Colonic mucosa (tissue), 4 donors: ENCODE measurements around the gene MAPT. TPM values are rescaled to one million over a fixed set of nuclear protein-coding genes. Genes with fewer than 3 reads are reported as not detected.

Source experiments
- DNase-seq: peaks from one replicate; pipeline ENCODE4 v3.0.0-alpha.2; 2020
- H3K27ac ChIP-seq: fragments of 200-600 bp; one replicate; pipeline ENCODE4 v1.8.0; 2021
- H3K27me3 ChIP-seq: fragments of 200-600 bp; one replicate; pipeline ENCODE4 v1.8.0; 2021
- H3K36me3 ChIP-seq: fragments of 200-600 bp; one replicate; pipeline ENCODE4 v1.8.0; 2021
- H3K4me1 ChIP-seq: fragments of 200-600 bp; one replicate; pipeline ENCODE4 v1.8.0; 2021; ENCODE audit warnings: mild to moderate bottlenecking
- H3K4me3 ChIP-seq: fragments of 200-600 bp; one replicate; pipeline ENCODE4 v1.8.0; 2021
- H3K9ac ChIP-seq, 2 donors: one replicate each; pipeline ENCODE4 v1.7.0; 2013; ENCODE audit warnings: control low read depth in 2 of 2, low read depth in 2 of 2, low read length in 2 of 2
- H3K9me3 ChIP-seq: fragments of 200-600 bp; one replicate; pipeline ENCODE4 v1.8.0; 2021
- intact Hi-C: fragments of 100-400 bp; cut with DNase I; formaldehyde crosslinking; loops from one replicate; pipeline ENCODE4 v1.14.1; 2022
- total RNA-seq, 2 donors: library from RNA; stranded (reverse); fragmentation: NEBNext Ultra II Directional in 1 of 2; extraction: Animal tissue kit (Norgen Biotek cat#: 25700) in 1 of 2; gene quantifications; one replicate each; pipeline ENCODE4 v1.2.1, GENCODE V29; 2021
- TF ChIP-seq, protein P1 (sequence below): fragments of 200-600 bp; IDR thresholded peaks from one replicate; pipeline ENCODE4 v1.8.0; 2022; ENCODE audit warnings: antibody characterized with exemption, mild to moderate bottlenecking
- donor health status: healthy.
- donor health status: DM: no; HTN: no; CAD: no.
- donor health status: DM: no; HTN: no; CAD: no.

The MAPT gene
- total RNA-seq, 2 donors from 2014 or later = 0.37 to 2.9 TPM

DNA sequence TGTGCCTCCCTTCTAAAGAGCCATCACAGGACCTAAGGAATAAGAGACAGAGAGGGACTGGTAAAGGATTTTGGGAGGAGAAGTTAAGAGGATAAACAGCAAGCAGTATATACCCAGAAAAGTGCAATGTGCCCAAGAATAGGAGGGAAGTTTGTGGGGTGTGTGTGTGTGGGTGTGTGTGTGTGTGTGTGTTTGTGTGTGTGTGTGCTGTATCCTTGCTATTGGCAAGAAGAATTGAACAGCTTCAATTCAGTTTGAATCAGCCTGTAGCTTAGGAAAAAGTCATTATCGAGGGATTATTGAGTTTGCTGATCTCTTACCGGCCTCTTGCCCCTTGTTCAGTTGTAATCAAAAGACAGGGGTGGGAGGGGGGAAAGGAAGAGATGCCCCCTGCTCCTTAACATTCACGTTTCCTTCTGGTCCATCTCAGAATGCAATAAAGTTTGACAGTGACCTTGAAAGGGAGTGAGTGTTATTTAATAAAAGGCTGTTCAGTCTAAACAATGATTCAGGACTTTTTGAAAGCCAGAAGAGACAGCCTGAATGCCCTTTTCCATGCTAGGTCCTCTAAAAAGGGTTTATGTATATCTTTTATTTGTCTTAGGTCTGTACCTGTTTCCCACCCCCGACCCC, 23.9 kb upstream of the MAPT start:
- intact Hi-C loops = no loop called here

DNA sequence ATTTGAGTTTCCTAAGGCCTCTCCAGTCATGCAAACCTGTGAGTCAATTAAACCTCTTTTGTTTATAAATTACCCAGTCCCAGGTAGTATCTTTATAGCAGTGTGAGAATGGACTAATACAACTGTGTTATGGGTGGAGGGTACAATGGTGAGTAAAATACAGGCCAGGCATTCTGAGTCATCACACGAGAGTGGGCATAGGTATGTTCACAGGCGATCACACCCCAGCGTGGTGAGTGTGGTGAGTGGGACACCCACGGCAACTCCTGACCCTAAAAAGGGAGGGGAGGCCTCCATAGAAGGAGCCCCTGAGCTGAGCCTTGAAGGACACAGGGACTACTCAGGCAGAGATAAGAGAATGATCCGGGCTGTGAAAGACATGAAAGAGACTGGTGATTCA, 22.6 kb upstream of the MAPT start:
- TF ChIP-seq, protein P1, sequence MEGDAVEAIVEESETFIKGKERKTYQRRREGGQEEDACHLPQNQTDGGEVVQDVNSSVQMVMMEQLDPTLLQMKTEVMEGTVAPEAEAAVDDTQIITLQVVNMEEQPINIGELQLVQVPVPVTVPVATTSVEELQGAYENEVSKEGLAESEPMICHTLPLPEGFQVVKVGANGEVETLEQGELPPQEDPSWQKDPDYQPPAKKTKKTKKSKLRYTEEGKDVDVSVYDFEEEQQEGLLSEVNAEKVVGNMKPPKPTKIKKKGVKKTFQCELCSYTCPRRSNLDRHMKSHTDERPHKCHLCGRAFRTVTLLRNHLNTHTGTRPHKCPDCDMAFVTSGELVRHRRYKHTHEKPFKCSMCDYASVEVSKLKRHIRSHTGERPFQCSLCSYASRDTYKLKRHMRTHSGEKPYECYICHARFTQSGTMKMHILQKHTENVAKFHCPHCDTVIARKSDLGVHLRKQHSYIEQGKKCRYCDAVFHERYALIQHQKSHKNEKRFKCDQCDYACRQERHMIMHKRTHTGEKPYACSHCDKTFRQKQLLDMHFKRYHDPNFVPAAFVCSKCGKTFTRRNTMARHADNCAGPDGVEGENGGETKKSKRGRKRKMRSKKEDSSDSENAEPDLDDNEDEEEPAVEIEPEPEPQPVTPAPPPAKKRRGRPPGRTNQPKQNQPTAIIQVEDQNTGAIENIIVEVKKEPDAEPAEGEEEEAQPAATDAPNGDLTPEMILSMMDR = no peak
- no peak overlapping the region for H3K9ac ChIP-seq
- intact Hi-C loops = no loop called here

More for the DNA sequence above, 23.9 kb upstream of the MAPT start:
- Histone ChIP-seq H3K4me3 (no peak overlapping the region), H3K36me3 (no peaks in the 10 kb centered on the region), H3K4me1 (no peaks in the 10 kb centered on the region), H3K9ac (no peak overlapping the region), H3K27ac (no peak overlapping the region), H3K27me3 (no peaks in the 10 kb centered on the region), H3K9me3 (no peaks in the 10 kb centered on the region)
- no peak for DNase-seq
- TF ChIP-seq, protein P1 = no peak

DNA sequence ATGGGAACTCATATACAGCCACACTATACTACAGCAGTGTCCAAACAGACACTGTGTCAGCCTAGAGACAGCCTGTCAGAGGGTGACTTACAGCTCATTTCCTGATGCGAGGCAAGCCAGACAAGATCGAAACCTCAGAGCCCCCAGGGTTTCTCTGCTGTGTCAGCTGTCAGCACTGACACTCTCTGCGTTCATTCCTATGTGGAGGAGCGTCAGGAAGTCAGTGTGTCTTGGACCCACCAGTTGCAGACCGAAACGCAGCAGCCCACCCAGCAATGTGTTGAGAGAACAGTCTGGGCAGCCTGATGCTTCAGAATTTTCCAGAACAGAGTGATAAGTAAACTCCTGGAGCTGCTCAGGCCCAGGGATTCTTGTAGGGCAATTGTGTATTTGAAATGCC, 20.6 kb upstream of the MAPT start:
- TF ChIP-seq, protein P1 = no peak
- intact Hi-C loops = no loop called here
- Histone ChIP-seq H3K9ac (no peak overlapping the region), H3K27ac (no peak overlapping the region), H3K4me3 (no peak overlapping the region), H3K27me3 (no peaks in the 10 kb centered on the region), H3K36me3 (no peaks in the 10 kb centered on the region), H3K9me3 (no peaks in the 10 kb centered on the region), H3K4me1 (no peaks in the 10 kb centered on the region)
- DNase-seq = no peak

More for the DNA sequence above, 22.6 kb upstream of the MAPT start:
- Histone ChIP-seq H3K9me3 (no peaks in the 10 kb centered on the region), H3K4me1 (no peaks in the 10 kb centered on the region), H3K27me3 (no peaks in the 10 kb centered on the region), H3K36me3 (no peaks in the 10 kb centered on the region), H3K27ac (no peak overlapping the region), H3K4me3 (no peak overlapping the region)
- no peak for DNase-seq

DNA sequence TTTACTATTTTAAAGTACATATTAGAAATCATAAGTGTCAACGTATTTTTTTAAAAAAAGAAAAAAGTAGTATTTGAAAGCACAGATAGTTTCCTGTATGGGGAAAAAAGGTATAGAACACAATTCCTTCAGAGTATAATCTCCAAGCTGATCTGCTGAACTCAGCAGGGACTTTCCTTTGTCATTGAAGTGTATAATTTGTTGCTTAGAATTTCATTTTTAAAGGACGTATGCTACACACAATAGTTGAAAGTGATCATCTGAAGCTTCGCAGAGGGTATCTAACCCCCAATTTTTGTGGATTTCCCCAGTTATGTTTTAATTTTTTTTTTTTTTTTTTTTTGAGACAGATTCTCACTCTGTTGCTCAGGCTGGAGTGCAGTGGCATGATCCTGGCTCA, 20.2 kb upstream of the MAPT start:
- Histone ChIP-seq H3K27ac (no peak overlapping the region), H3K27me3 (no peaks in the 10 kb centered on the region), H3K9ac (no peak overlapping the region), H3K36me3 (no peaks in the 10 kb centered on the region), H3K9me3 (no peaks in the 10 kb centered on the region), H3K4me3 (no peak overlapping the region), H3K4me1 (no peaks in the 10 kb centered on the region)
- no peak for DNase-seq
- TF ChIP-seq, protein P1 = no peak
- intact Hi-C loops = no loop called here

DNA sequence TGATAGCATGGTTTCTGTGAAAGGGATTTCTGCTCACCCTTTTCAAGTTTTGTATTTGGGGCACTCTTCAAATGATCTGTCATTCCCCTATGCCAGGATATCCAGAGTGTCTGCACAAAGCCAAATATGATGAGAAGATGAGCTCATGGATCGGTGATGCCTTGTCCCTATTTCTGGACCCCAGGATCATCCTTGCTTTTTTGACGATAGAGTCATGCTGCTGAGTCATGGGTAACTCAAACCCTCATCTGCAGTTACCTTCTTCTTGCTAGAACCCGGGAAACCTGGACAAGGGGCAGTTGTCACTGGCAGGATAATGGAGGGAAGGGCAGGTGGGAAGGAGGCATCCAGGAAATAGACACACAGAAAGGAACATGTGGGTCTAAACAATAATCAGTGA, 17.8 kb upstream of the MAPT start:
- intact Hi-C loops = no loop called here
- TF ChIP-seq, protein P1 = no peak
- DNase-seq = no peak
- Histone ChIP-seq H3K27me3 (no peaks in the 10 kb centered on the region), H3K4me3 (no peak overlapping the region), H3K27ac (no peak overlapping the region), H3K36me3 (no peaks in the 10 kb centered on the region), H3K4me1 (no peaks in the 10 kb centered on the region), H3K9me3 (no peaks in the 10 kb centered on the region), H3K9ac (no peak overlapping the region)
